Activated naive CD4-positive, alpha-beta T cell treated with anti-CD3 and anti-CD28 coated beads for 36 hours (primary cell): ENCODE data around the gene CHRNA4. TPM values are rescaled to one million over a fixed set of nuclear protein-coding genes. Genes with fewer than 3 reads are reported as not detected.
A peak's percentile ranks its signal among the peaks of the same experiment; 100 is the strongest.

Experiments used
- CTCF ChIA-PET: fragments of 350-600 bp; sonication (Branson Sonifier 250); formaldehyde crosslinking; loops from one replicate; lab custom pipeline; 2021; ENCODE audit warnings: antibody characterized with exemption; lab: Charles Lee
- DNase-seq: peaks from one replicate; pipeline ENCODE4 v3.0.0-alpha.2; 2020
- H3K27ac Mint-ChIP-seq: one replicate; pipeline ENCODE4 v1.8.0; 2021; ENCODE audit warnings: mild to moderate bottlenecking, mixed read lengths
- H3K27me3 Mint-ChIP-seq: one replicate; pipeline ENCODE4 v1.8.0; 2021; ENCODE audit warnings: low read depth, mixed read lengths
- H3K36me3 Mint-ChIP-seq: one replicate; pipeline ENCODE4 v1.8.0; 2021; ENCODE audit warnings: low read depth, mixed read lengths
- H3K4me1 Mint-ChIP-seq: one replicate; pipeline ENCODE4 v1.8.0; 2021; ENCODE audit warnings: low read depth, mixed read lengths
- H3K4me3 Mint-ChIP-seq: one replicate; pipeline ENCODE4 v1.8.0; 2021; ENCODE audit warnings: mild to moderate bottlenecking, moderate library complexity, mixed read lengths
- H3K9me3 Mint-ChIP-seq: one replicate; pipeline ENCODE4 v1.8.0; 2021; ENCODE audit warnings: mixed read lengths
- intact Hi-C: fragments of 100-400 bp; cut with micrococcal nuclease; formaldehyde crosslinking; loops from one replicate; pipeline ENCODE4 v1.15.1; 2023
- total RNA-seq, 2 experiments: library from RNA; stranded (reverse); gene quantifications; one replicate each; pipeline ENCODE4 v1.2.3, GENCODE V29; 2021

The CHRNA4 gene
- total RNA-seq, 2 experiments from 2014 or later, result not detected

GRCh38 chr20:63327231-63327745 is 33.9 kb downstream of the CHRNA4 start:
- intact Hi-C loops, result no loop called here
- CTCF ChIA-PET, result no interaction called here

GRCh38 chr20:63326314-63327230 is 34.6 kb downstream of the CHRNA4 start:
- Mint-ChIP-seq H3K27ac (no peak overlapping the region), H3K4me3 (no peak overlapping the region), H3K4me1 (peaks cover 5% of the 10 kb centered on the region), H3K27me3 (peaks cover 3% of the 10 kb centered on the region), H3K36me3 (no peaks in the 10 kb centered on the region), H3K9me3 (peaks cover 3% of the 10 kb centered on the region)
- intact Hi-C loops, result no loop called here
- DNase-seq, result no peak
- CTCF ChIA-PET, result no interaction called here

More at GRCh38 chr20:63327231-63327745, 33.9 kb downstream of the CHRNA4 start:
- Mint-ChIP-seq H3K4me3 (no peak overlapping the region), H3K27me3 (peaks cover 3% of the 10 kb centered on the region), H3K9me3 (peaks cover 10% of the 10 kb centered on the region), H3K27ac (no peak overlapping the region), H3K4me1 (peaks cover 5% of the 10 kb centered on the region), H3K36me3 (no peaks in the 10 kb centered on the region)
- DNase-seq, result no peak

GRCh38 chr20:63325554-63326313 is 35.4 kb downstream of the CHRNA4 start:
- peaks cover 3% of the 10 kb centered on the region for H3K27me3 Mint-ChIP-seq
- CTCF ChIA-PET, result no interaction called here
- H3K27ac Mint-ChIP-seq, result no peak overlapping the region
- DNase-seq, result no peak
- H3K36me3 Mint-ChIP-seq, result no peaks in the 10 kb centered on the region
- no peak overlapping the region for H3K4me3 Mint-ChIP-seq
- H3K4me1 Mint-ChIP-seq, result peaks cover 5% of the 10 kb centered on the region
- intact Hi-C loops, result no loop called here
- H3K9me3 Mint-ChIP-seq, result no peaks in the 10 kb centered on the region

GRCh38 chr20:63325021-63325471 is 36.1 kb downstream of the CHRNA4 start:
- peaks cover 3% of the 10 kb centered on the region for H3K27me3 Mint-ChIP-seq
- no peaks in the 10 kb centered on the region for H3K36me3 Mint-ChIP-seq
- H3K9me3 Mint-ChIP-seq, result no peaks in the 10 kb centered on the region
- CTCF ChIA-PET, result no interaction called here
- no peak overlapping the region for H3K27ac Mint-ChIP-seq
- intact Hi-C loops, result no loop called here
- H3K4me1 Mint-ChIP-seq, result peaks cover 5% of the 10 kb centered on the region
- DNase-seq, result no peak
- H3K4me3 Mint-ChIP-seq, result no peak overlapping the region

- H3K36me3 Mint-ChIP-seq, result no peaks in the 10 kb centered on the region
- no peak overlapping the region for H3K27ac Mint-ChIP-seq
- intact Hi-C loops, result no loop called here
- no peaks in the 10 kb centered on the region for H3K9me3 Mint-ChIP-seq
- DNase-seq, result no peak
- CTCF ChIA-PET, result no interaction called here
- no peak overlapping the region for H3K4me3 Mint-ChIP-seq
- peaks cover 5% of the 10 kb centered on the region for H3K4me1 Mint-ChIP-seq
- peaks cover 3% of the 10 kb centered on the region for H3K27me3 Mint-ChIP-seq
These were observed 37.7 kb downstream of the CHRNA4 start for GRCh38 chr20:63323357-63323981.

- peak; percentile 0 for DNase-seq
- Mint-ChIP-seq H3K4me3 (no peak overlapping the region), H3K27ac (no peak overlapping the region), H3K36me3 (no peaks in the 10 kb centered on the region), H3K27me3 (peaks cover 3% of the 10 kb centered on the region), H3K9me3 (no peaks in the 10 kb centered on the region), H3K4me1 (peaks cover 5% of the 10 kb centered on the region)
- intact Hi-C loops, result no loop called here
- CTCF ChIA-PET, result no interaction called here
These were observed 38.2 kb downstream of the CHRNA4 start for GRCh38 chr20:63322933-63323273.

- peaks cover 3% of the 10 kb centered on the region for H3K27me3 Mint-ChIP-seq
- intact Hi-C loops, result no loop called here
- H3K9me3 Mint-ChIP-seq, result no peaks in the 10 kb centered on the region
These were observed 38.8 kb downstream of the CHRNA4 start for GRCh38 chr20:63322146-63322932.

GRCh38 chr20:63321148-63321831 is 39.9 kb downstream of the CHRNA4 start:
- no peaks in the 10 kb centered on the region for H3K9me3 Mint-ChIP-seq
- H3K27me3 Mint-ChIP-seq, result peaks cover 3% of the 10 kb centered on the region
- DNase-seq, result peak; percentile 2
- intact Hi-C loops, result no loop called here
- H3K4me1 Mint-ChIP-seq, result peaks cover 2% of the 10 kb centered on the region
- H3K4me3 Mint-ChIP-seq, result no peak overlapping the region
- no peaks in the 10 kb centered on the region for H3K36me3 Mint-ChIP-seq
- no peak overlapping the region for H3K27ac Mint-ChIP-seq
- CTCF ChIA-PET, result interaction anchor here (0.5 kb wide), 1 partner anchor 153 kb away, joined by 3 read pairs; no protein-coding TSS in a partner anchor

More at GRCh38 chr20:63322146-63322932, 38.8 kb downstream of the CHRNA4 start:
- CTCF ChIA-PET, result no interaction called here
- DNase-seq, result peak; percentile 2
- H3K4me3 Mint-ChIP-seq, result no peak overlapping the region
- peaks cover 5% of the 10 kb centered on the region for H3K4me1 Mint-ChIP-seq
- no peak overlapping the region for H3K27ac Mint-ChIP-seq
- no peaks in the 10 kb centered on the region for H3K36me3 Mint-ChIP-seq

GRCh38 chr20:63320616-63321147 is 40.5 kb downstream of the CHRNA4 start:
- CTCF ChIA-PET, result no interaction called here

GRCh38 chr20:63320041-63320511 is 41.1 kb downstream of the CHRNA4 start:
- Mint-ChIP-seq H3K27ac (no peak overlapping the region), H3K4me1 (no peaks in the 10 kb centered on the region), H3K4me3 (no peak overlapping the region), H3K9me3 (no peaks in the 10 kb centered on the region), H3K36me3 (no peaks in the 10 kb centered on the region), H3K27me3 (peaks cover 3% of the 10 kb centered on the region)
- intact Hi-C loops, result no loop called here
- CTCF ChIA-PET, result no interaction called here
- peak; percentile 2 for DNase-seq

More at GRCh38 chr20:63320616-63321147, 40.5 kb downstream of the CHRNA4 start:
- H3K9me3 Mint-ChIP-seq, result no peaks in the 10 kb centered on the region
- intact Hi-C loops, result no loop called here
- H3K4me1 Mint-ChIP-seq, result no peaks in the 10 kb centered on the region
- H3K36me3 Mint-ChIP-seq, result no peaks in the 10 kb centered on the region
- H3K4me3 Mint-ChIP-seq, result no peak overlapping the region
- no peak overlapping the region for H3K27ac Mint-ChIP-seq
- DNase-seq, result peak; percentile 2
- H3K27me3 Mint-ChIP-seq, result peaks cover 3% of the 10 kb centered on the region
